ENCODE measurements around the gene WRNIP1.

- no peak for TF ChIP-seq ZNF251 (CRISPR knock-in tag; IDR thresholded peaks at IDR 0.05)
- no peak for TF ChIP-seq SRSF1 (optimal IDR thresholded peaks at IDR 0.05; ENCODE audit: low read depth, low read length)
- no peak for TF ChIP-seq ELF3 (CRISPR knock-in tag; IDR thresholded peaks at IDR 0.05)
- no peak for TF ChIP-seq TSC22D2 (CRISPR knock-in tag; IDR thresholded peaks at IDR 0.05; ENCODE audit: borderline replicate concordance)
- no peak for TF ChIP-seq POLR2AphosphoS5 (IDR thresholded peaks at IDR 0.05; ENCODE audit: low read depth, low read length)
- no peak for TF ChIP-seq MAX (IDR thresholded peaks at IDR 0.05)
- no peak for TF ChIP-seq ETS1 (CRISPR knock-in tag; IDR thresholded peaks at IDR 0.05)
Observed at GRCh38 chr6:2794171-2794730, 29.1 kb downstream of the WRNIP1 start.

All from HepG2 (cell line).